ENCODE data around the gene PRSS35. TPM values are rescaled to one million over a fixed set of nuclear protein-coding genes. Genes with fewer than 3 reads are reported as not detected.

PRSS35 gene
- polyA plus RNA-seq, 1 experiment: 0.37 TPM

- POLR2A ChIA-PET: no interaction called here
- CTCF ChIA-PET: interaction anchor here (0.6 to 12.9 kb wide), 20 partner anchors 10 to 1100 kb away, joined by 3 to 302 read pairs (median 4); partner anchors contain the start of genes DOP1A and UBE3D
- DNase-seq (ENCODE audit: low read depth): no peak
Measured at GRCh38 chr6:83514866-83515466, 2.6 kb downstream of the PRSS35 start.

GRCh38 chr6:83517500-83517899 lies 5.2 kb downstream of the PRSS35 start:
- Histone ChIP-seq H3K4me3 (ENCODE audit: low read depth, low read length) (no peak overlapping the region), H3K36me3 (ENCODE audit: control insufficient read depth, insufficient read depth, low read length) (no peaks in the 10 kb centered on the region), H3K27me3 (ENCODE audit: control insufficient read depth, insufficient read depth, low read length) (no peaks in the 10 kb centered on the region)
- DNase-seq (ENCODE audit: low read depth): no peak
- TF ChIP-seq CTCF (IDR thresholded peaks at IDR 0.05; ENCODE audit: insufficient read depth, low read depth, low read length): no peak
- ChIA-PET CTCF (interaction anchor here (2.4 kb wide), 1 partner anchor 99 kb away, joined by 9 read pairs; no protein-coding TSS in a partner anchor), POLR2A (no interaction called here)

More at GRCh38 chr6:83514866-83515466, 2.6 kb downstream of the PRSS35 start:
- TF ChIP-seq CTCF (IDR thresholded peaks at IDR 0.05; ENCODE audit: insufficient read depth, low read depth, low read length): peak; percentile 79
- H3K4me3 ChIP-seq (ENCODE audit: low read depth, low read length): no peak overlapping the region
- no peaks in the 10 kb centered on the region for H3K27me3 ChIP-seq (ENCODE audit: control insufficient read depth, insufficient read depth, low read length)
- H3K36me3 ChIP-seq (ENCODE audit: control insufficient read depth, insufficient read depth, low read length): no peaks in the 10 kb centered on the region

GRCh38 chr6:83518816-83519480 lies 6.6 kb downstream of the PRSS35 start:
- CTCF ChIA-PET: interaction anchor here (0.7 to 2.4 kb wide), 7 partner anchors 7 to 452 kb away, joined by 3 to 9 read pairs (median 6); partner anchors contain the start of genes DOP1A and PRSS35
- H3K27me3 ChIP-seq (ENCODE audit: control insufficient read depth, insufficient read depth, low read length): peaks cover 3% of the 10 kb centered on the region
- H3K36me3 ChIP-seq (ENCODE audit: control insufficient read depth, insufficient read depth, low read length): no peaks in the 10 kb centered on the region
- DNase-seq (ENCODE audit: low read depth): no peak
- peak; percentile 48 for TF ChIP-seq CTCF (IDR thresholded peaks at IDR 0.05; ENCODE audit: insufficient read depth, low read depth, low read length)
- H3K4me3 ChIP-seq (ENCODE audit: low read depth, low read length): no peak overlapping the region
- POLR2A ChIA-PET: no interaction called here

GRCh38 chr6:83536034-83536646 lies 23.8 kb downstream of the PRSS35 start:
- ChIA-PET POLR2A (interaction anchor here (0.6 kb wide), 1 partner anchor 154 kb away, joined by 10 read pairs; no protein-coding TSS in a partner anchor), CTCF (interaction anchor here (0.7 to 1.3 kb wide), 11 partner anchors 9 to 321 kb away, joined by 3 to 11 read pairs (median 4); no protein-coding TSS in a partner anchor)
- H3K36me3 ChIP-seq (ENCODE audit: control insufficient read depth, insufficient read depth, low read length): no peaks in the 10 kb centered on the region
- H3K4me3 ChIP-seq (ENCODE audit: low read depth, low read length): no peak overlapping the region
- 0 out of 2 replicates have a peak, but pooled peaks cover 1% of the 10 kb centered on the region for H3K27me3 ChIP-seq (ENCODE audit: control insufficient read depth, insufficient read depth, low read length)
- no peak for DNase-seq (ENCODE audit: low read depth)
- peak; percentile 83 for TF ChIP-seq CTCF (IDR thresholded peaks at IDR 0.05; ENCODE audit: insufficient read depth, low read depth, low read length)
